ENCODE measurements around the gene THYN1.
"Not testable (repeated sequence)": the region's sequence is repeated elsewhere in the genome, so short reads cannot be mapped to it uniquely, and the experiment has no call there.

Gene THYN1

GRCh38 chr11:134253188-134253993 is at the start of gene THYN1, which contains the start of gene ACAD8:
Gene THYN1, minus strand, starts transcription at chr11:134253352. Its CDS starts 470 bp downstream, at chr11:134252882.
Gene ACAD8, plus strand, starts transcription at chr11:134253568. Its CDS starts 33 bp downstream, at chr11:134253601.
- FAIRE-seq, result peak; percentile 56

GRCh38 chr11:134294664-134295063 is 41.5 kb upstream of the THYN1 start:
- no peak for FAIRE-seq

GRCh38 chr11:134293119-134294113 is 40.3 kb upstream of the THYN1 start:
- no peak for FAIRE-seq

- no peak for FAIRE-seq
Measured at GRCh38 chr11:134292661-134293060, 39.5 kb upstream of the THYN1 start.

- FAIRE-seq, result no peak
Measured at GRCh38 chr11:134291196-134291595, 38.0 kb upstream of the THYN1 start.

GRCh38 chr11:134290646-134291045 is 37.5 kb upstream of the THYN1 start:
- no peak for FAIRE-seq

GRCh38 chr11:134289789-134290188 is 36.6 kb upstream of the THYN1 start:
- no peak for FAIRE-seq

- FAIRE-seq, result no peak
Measured at GRCh38 chr11:134289167-134289566, 36.0 kb upstream of the THYN1 start.

GRCh38 chr11:134288486-134288885 is 35.3 kb upstream of the THYN1 start:
- FAIRE-seq, result no peak

- FAIRE-seq, result no peak
Measured at GRCh38 chr11:134287561-134287960, 34.4 kb upstream of the THYN1 start.

- FAIRE-seq, result not testable (repeated sequence)
Measured at GRCh38 chr11:134284349-134284748, 31.2 kb upstream of the THYN1 start.

- FAIRE-seq, result no peak
Measured at GRCh38 chr11:134283461-134284230, 30.5 kb upstream of the THYN1 start.

GRCh38 chr11:134282121-134283045 is 29.2 kb upstream of the THYN1 start:
- no peak for FAIRE-seq

GRCh38 chr11:134281635-134282034 is 28.5 kb upstream of the THYN1 start:
- not testable (repeated sequence) for FAIRE-seq

- FAIRE-seq, result no peak
Measured at GRCh38 chr11:134278356-134278755, 25.2 kb upstream of the THYN1 start.

- no peak for FAIRE-seq
Measured at GRCh38 chr11:134277183-134278001, 24.2 kb upstream of the THYN1 start.

- FAIRE-seq, result no peak
Measured at GRCh38 chr11:134276396-134277182, 23.4 kb upstream of the THYN1 start.

- no peak for FAIRE-seq
Measured at GRCh38 chr11:134275534-134276395, 22.6 kb upstream of the THYN1 start, which contains the start of gene GLB1L3. Gene GLB1L3, plus strand, starts transcription at chr11:134276379. Its CDS starts 362 bp downstream, at chr11:134276741.

GRCh38 chr11:134275188-134275533 is 22.0 kb upstream of the THYN1 start:
- FAIRE-seq, result no peak

All from TTC549 (cell line).